GM18909 (cell line): Measurements from ENCODE around the gene ADGRD2.

Experiments used
- ATAC-seq: cut with Tn5 transposase; IDR thresholded peaks from one replicate; pipeline ENCODE4 v1.9.1; 2021; ENCODE audit warnings: mild to moderate bottlenecking; ENCODE audit not compliant: unreplicated experiment, poor library complexity

The ADGRD2 gene

DNA sequence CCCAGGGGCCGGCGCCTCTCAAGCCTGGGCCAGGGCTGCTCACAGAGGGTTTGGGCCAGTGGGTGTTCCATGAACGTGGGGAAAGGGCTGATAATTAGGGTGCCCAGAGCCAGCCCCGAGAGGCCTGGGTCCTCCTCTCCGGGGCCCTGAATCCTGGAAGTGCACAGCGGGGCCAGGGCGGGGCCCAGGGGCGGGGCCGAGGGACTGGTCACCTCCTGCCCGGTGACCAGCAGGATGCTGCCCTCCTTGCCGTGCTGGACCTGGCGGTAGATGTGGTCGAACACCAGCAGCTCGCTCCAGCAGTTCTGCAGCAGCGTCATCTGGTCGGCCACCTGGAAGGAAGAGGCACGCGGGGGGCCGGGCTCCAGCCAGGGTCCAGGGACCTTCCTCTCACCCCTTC lies 42.6 kb downstream of the ADGRD2 start:
- no peak for ATAC-seq

DNA sequence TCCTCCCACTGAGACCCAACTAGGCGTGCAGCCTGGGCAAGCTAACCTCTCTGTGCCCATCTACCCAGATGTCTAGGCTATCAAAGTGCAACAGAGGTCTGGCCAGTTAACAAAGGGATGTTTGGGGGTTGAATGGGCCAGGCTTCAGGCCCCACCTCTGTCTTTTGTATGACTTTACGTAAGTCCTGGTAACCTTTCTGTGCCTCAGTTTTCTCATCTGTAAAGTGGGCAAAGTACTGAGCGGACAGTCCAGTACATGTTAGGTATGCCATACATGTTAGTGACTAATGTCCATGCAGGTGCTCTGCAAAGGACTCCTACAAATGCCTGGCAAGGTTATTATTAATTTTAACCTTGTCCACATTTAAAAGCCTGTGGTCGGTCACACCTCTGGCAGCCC lies 43.0 kb downstream of the ADGRD2 start:
- no peak for ATAC-seq

DNA sequence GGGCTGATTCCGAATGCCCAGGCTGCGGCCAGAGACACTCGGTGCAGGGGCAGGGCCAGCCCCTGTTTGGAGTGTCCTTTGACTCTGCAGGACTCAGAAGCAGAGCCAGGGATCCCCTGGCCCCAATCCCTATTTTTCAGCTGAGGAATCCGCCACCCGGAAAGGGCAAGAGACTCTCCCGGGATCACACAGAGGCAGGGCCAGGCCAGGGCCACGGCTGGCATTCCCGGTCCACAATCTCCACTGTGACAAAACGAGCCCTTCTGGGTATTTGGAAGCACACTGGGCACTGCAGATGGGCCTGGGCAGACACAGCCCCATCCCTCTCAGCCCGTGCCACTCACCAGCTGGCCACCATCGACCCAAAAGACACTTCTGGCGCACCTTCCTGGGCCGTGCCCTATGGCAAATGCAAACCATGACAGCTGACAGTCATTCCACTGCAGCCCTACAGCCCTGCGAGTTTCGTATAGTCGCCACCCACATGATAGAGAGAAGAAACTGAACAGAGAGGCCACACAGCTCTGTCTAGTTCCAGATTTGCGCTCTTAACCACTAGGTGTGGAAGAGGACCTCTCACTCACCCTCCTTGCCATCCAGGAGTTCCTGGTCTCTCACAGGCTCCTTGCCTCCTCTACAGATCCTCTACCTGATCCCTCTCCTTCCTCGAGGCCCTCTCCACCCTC lies 43.7 kb downstream of the ADGRD2 start:
- peak; percentile 42 for ATAC-seq

DNA sequence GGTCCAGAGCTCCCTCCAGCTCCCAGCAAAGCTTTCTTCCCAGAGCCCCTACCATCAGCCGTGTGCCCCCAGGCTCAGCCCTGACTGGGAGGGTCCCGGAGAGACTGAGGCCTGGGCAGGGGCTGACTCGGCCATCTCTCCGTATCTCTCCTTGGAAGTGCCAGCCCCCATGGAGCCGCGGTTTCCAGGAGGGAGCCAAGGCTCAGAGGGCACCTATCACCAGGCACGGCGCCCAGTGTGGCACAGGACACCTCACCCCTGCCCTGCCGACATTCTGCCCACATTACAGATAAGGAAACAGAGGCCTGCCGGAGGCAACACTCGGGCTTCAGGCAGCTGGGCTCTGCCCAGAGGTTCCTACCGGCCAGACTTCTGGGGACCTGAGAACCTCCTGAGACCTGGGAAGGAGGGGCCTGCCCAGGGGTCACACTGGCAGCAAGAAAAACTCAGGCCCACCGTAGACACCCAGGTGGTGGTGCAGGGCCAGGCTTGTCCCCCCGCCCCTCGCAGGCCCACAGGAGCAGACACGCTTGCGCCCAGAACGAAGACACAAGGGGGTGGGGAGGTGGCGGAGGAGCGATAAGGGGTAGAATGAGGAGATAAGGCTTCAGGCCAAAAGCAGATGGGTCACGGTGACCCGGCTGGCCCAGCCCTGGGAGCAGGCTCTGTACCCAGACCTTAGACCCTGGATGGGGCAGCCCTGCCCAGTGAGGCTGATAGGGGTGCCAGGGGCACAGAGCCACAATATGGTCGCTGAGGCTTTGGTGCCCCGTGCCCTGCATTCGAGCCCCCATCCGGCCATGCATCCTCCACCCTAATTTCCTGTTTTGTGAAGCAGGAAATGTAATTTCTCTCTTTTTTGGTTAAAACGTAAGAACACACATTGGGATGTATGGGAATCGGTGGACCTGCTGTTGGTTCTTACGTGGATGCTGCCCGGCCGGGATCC lies 45.1 kb downstream of the ADGRD2 start:
- ATAC-seq = no peak

DNA sequence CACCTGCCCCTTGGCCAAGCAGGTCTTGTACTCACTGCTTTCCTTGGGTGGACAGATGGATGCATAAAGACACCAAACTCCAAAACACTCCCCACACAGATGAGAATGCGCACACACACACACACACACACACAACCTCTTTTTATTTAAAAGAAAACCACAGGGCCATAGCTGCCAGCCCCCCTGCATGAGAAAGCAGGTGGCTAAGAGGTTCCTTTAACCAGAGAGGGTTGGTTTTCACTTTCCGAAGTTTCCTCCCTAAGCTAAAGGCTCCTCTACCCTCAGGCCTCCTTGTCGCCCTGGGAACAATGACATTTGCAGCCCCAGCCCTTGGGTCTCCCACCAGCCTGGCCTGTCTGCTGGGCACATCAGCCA lies 45.8 kb downstream of the ADGRD2 start:
- ATAC-seq = no peak

DNA sequence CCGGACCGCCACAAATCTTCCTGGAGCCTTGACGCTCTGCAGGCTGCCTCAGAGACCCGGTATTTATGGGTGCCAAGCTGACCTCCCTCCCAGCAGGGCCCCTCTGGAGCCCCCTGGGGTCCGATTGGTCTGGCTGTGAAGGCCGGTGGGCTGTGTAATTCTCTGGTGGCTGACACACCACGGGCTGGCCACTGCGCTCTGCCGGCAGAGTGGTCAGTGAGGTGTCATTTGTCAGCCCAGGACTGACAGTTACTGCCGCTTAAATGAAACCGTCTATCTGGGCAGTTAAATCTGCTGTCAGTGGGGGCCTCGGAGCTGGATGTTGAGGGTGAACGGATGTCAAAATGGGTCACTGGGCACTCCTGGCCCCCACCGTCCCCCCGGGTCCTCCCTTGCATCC lies 46.2 kb downstream of the ADGRD2 start:
- ATAC-seq = no peak

DNA sequence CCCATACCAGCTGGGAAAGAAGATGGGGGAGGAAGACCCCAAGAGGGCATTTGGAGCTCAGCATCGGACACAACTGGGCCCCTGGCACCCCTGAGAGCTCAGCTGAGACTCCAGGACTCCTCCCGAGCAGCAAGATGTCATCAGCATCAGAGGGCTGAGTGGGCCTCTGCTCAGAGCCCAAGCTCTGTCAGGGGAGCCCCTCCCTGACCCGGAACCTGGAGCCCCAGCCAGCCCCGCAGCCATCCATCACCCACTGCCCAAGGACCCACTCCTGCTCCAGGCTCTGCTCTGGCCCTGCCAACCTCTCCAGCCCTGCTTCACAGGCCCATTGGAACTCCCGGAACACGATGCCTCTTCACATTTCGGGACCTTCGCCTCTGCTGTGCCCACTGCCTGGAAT lies 47.2 kb downstream of the ADGRD2 start:
- ATAC-seq = no peak

DNA sequence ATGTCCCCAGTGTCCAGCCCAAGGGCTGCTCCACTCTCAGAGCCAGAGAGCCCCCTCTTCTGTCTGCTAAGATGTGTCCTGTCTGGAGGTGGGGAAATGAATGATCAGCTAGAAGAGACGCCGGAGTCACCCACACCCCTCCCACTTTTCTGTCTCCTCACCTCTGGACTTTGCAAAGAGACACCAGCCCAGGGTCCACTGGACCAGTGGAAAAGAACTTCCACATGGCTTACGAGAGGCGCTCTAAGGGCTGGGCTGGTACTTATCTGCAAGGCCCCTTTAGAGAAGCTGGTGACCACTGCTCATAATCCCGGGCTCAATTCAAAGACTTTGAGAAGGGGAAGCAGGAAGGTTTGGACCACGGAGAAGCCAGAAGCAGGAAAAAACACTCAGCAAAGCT lies 47.8 kb downstream of the ADGRD2 start:
- no peak for ATAC-seq

DNA sequence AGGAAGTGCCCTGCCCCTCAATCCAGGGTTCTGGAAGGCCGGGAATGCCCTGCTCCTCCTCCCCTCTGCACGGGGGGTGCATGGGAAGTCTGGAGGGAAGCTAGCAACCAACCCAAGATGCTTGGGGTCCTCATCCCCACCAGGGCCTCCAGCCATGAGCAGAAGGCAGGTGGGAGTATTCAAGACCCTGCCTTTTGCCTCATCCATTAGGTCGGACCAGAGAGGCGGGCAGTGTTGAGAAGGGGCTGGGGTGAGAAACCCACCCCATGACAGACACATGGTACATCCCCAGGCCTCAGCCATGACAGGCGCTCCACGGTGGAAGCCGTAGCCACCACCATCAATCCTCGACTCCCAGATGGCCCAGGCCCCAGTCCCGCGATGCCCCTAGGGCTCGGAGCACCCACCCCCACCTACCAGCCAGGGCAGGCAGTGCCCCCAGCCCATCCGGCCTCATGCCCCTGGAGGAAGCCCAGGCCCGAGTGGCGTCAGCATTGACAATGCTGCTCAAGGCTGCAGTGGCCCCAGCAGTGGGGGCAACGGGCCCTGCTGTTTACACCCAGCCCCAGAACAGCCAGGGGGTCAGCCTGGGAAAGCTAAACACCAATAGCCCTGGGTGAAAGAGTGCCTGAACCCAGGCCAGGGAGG lies 48.4 kb downstream of the ADGRD2 start:
- no peak for ATAC-seq

DNA sequence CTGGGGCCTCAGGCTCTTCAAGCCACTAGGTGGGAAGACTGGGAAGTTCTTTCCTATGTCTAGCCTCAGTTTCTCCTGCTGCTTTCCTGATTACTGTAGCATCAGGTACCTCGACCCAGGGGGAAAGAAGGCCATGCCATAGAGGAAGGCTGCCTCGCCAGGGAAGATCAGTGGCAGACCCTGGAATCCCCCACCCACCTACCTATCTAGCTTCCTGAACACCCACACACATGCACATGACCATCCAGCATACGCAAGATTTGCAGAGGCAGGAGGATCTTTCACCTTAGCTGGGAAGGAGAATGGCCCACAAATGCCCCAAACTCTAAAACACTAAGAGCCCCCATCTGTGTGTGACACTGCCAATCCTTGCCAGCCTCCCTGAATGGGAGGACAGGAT lies 49.0 kb downstream of the ADGRD2 start:
- ATAC-seq = no peak

DNA sequence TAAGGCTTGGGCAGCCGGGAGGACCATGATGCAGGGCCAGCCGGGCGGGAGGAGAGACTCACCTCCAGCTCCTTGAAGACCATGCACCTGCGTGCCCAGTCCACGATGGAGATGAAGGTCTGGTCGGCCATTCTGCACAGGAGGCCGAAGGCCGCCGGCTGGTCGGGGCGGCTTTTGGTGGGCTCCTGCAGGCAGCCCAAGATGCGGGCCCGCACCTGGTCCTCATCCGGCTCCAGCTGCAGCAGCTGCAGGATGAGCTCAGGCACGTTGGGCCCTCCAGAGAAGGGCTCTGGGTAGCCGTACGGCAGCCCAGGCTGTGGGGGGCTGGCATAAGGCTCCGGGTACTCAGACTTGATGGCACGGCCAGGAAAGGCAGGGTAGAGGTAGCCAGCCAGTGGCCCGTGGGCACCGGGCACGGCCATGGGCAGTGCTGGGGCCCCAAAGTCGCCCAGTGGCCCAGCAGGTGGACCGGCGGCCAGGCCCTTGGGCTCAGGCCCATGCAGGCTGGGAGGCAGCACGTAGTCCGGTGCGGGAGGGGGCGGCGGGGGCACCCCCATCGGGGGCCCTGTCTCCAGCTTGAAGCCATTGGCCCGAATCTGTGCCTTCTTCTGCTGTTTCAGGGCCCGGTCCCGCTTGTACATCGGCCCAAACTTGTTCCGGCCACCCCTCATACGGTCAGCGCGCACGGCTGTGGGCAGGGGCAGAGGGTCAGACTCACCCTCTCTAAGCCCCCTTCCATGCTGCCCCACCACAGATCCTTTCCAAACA lies 50.0 kb downstream of the ADGRD2 start:
- no peak for ATAC-seq

DNA sequence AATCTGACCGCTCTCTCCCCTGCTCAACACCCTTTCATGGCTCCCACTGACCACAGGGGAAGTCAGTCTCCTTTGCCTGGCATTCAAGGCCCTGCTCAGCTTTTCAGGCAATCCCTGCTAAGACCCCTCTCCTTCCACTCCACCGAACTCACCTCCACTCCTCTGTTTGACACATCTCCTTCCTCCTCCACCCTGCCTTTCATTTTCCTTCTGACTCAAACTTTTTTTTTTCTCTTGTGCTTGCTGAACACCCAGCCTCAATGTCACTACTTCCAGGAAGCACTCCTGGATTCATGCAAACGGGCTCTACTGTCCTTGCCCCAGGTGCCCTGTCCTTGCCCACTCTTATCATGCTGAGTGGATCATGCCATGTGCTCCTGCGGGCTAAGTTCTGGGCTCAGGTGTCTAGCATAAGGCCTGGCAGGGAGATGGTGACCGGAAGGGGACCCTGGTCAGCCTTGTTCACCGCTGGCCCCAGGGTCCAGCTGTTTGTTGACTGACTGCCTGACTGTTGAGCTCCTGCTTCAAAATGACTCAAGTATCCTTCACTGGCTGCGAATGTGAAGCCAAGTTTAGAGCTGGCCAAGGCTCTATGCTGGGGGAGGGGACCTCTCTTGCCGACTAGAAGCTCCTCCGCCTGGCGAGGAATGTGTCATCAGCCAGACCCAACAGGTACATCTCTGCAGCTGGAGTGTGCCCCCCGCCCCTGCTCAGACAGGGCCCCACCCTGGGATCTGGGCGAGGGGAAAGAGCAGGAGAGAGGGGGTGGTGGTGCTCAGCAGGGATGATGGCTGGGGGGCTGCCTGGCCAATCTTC lies 50.8 kb downstream of the ADGRD2 start:
- ATAC-seq = no peak

DNA sequence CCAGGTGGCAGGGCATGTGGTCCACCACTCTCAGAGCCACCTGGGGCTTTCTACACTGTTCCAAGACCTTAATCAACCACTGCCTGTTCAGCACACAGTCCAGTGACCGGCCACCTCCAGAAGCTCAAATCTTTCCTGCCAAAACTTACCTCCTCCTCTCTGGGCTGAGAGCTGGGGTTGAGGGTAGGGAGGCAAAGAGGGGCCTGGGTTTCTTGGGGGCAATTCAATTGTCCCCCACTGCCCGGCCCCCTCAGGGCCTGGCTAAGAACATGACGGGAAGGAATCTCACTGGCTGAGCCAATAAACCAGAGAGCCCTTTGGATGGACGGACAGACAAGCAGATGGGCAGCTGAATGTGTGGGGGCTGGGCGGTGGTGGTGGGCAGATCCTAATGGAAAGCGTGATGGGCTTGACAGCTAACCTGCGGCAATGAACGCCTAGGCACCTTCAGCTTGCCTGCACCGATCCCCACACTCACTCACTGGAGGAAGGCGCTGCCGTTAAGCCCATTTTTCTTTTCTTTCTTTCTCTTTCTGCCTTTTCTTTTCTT lies 51.6 kb downstream of the ADGRD2 start:
- ATAC-seq = no peak

DNA sequence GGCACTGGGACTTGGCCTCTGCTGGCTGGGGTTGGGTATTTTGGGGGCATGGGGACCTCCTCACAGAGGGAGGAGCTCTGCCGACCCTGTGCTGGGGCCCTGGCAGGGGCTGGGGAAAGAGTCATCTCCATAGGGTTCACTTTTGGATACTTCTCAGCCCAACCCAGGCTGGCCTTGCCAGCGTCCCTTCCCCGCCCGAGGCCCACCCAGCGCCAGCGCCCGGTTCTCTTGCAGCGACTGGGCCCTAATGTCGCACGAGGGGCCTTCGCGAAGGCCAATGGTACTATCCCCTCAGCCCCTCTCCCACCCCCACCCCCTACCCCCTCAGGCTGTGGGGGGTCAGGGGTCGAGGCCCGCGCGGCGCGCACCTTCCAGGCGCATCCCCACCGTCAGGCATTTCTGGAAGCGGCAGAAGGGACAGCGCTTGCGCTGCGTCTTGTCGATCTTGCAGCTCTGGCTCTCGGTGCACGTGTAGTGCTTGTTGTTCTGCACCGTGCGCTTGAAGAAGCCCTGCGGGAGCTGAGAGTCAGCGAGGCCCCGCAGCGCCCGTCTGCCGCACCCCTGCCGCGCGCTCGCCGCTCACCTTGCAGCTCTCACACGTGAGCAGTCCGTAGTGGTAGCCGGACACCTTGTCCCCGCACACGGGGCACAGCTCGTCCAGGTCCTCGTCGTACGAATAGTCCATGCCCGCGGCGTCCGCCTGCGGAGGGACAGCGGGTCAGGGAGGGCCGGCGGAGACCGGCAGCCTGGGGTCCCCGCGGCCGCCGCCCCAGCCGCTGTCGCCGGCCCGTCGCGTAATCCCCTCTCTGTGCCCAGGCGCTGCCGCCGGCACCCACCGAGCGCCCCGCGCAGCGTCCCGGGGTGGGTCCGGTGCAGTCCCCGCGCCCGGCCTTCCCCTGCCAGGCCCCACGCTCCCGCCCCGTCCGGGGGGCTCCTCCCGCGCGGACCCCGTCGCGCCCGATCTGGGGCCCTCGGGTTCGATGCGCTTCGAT lies 52.8 kb downstream of the ADGRD2 start:
- no peak for ATAC-seq

DNA sequence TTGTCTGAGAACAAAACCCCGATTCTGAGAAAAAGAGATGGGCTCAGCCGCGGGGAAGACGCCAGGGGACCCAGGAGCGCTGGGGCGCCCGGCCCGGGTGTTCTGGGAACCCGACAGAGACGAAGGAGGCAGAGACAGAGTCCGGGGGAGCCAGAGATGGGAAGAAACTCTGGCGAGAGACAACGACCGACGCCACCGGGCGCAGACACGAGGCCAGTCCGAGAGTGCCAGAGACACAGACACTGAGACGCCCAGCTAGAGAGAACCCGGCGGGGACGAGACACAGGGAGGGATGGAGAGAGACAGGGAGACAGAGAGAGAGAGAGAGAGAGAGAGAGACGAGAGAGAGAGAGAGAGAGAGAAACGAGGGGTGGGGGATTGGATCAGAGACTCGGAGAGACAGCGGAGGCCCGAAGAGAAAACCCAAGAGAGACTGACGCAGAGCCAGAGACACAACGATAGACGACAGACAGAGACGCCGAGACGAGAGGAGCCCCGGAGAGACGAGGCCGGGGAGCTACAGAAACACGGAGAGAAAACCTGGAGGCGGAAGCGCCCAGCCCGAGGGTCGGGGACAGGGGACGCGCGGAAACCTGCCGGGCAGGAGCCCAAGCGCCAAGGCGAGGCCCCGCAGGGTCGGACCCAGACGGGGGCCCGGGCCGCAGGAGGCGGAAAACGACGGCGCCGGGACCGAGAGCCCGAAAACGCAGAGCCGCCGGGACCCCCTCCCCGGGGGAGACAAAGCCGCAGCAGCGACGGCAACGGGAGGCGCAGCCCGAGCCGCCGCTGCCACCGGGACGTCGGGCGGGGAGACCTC lies 53.7 kb downstream of the ADGRD2 start:
- ATAC-seq = no peak

DNA sequence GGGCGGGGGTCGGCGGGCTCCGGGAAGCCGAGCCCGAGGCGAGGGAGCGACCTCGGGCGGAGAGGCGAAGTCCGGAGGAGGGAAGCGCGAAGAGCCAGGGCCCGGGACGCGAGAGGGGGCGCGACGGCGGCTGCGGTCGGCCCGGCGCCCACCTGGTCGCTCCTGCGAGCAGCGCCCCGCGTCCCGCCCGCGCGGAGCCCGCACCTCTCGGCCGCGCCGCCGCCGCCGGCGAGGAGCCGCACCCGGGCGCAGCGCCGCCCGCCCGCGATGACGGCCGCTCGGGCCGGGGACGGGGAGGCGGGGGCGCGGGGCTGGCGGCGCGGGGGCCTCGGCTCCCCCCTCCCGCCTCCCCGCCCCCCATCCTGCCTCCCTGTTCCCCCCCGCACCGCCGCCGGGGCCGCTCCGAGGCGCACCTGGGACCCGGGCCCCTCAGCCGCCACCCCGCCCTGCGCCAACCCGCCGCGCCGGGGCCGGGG lies 54.3 kb downstream of the ADGRD2 start:
- ATAC-seq = no peak
